Left ventricle myocardium inferior (tissue), 1 donor: ENCODE data around the gene ACADVL. TPM values are rescaled to one million over a fixed set of nuclear protein-coding genes. Genes with fewer than 3 reads are reported as not detected.

Source experiments
- DNase-seq: peaks from one replicate; pipeline ENCODE4 v3.0.0-alpha.2; 2020
- H3K27ac ChIP-seq: fragments of 200-600 bp; replicated peaks from 2 replicates; pipeline ENCODE4 v1.8.0; 2021
- H3K27me3 ChIP-seq: fragments of 200-600 bp; 2 replicates; pipeline ENCODE4 v1.8.0; 2021; ENCODE audit warnings: low read depth
- H3K36me3 ChIP-seq: fragments of 200-600 bp; 2 replicates; pipeline ENCODE4 v1.8.0; 2021
- H3K4me1 ChIP-seq: fragments of 200-600 bp; 2 replicates; pipeline ENCODE4 v1.8.0; 2021
- H3K4me3 ChIP-seq: fragments of 200-600 bp; 2 replicates; pipeline ENCODE4 v1.8.0; 2021; ENCODE audit warnings: mild to moderate bottlenecking, moderate library complexity
- H3K9me3 ChIP-seq: fragments of 200-600 bp; replicated peaks from 2 replicates; pipeline ENCODE4 v1.8.0; 2021
- CTCF ChIP-seq: fragments of 200-600 bp; IDR thresholded peaks from 2 replicates; pipeline ENCODE4 v1.8.0; 2021; ENCODE audit warnings: antibody characterized with exemption, mild to moderate bottlenecking, borderline replicate concordance
- intact Hi-C: fragments of 100-400 bp; cut with micrococcal nuclease; formaldehyde crosslinking; loops from one replicate; pipeline ENCODE4 v1.11.0; 2022
- total RNA-seq: library from RNA; stranded (reverse); fragmentation: NEBNext Ultra II Directional; extraction: Animal tissue kit (Norgen Biotek cat#: 25700); gene quantifications from one replicate; pipeline ENCODE4 v1.2.1, GENCODE V29; 2021
- donor health status: DM: no; HTN: yes; CAD: no; lungs with severe emphysema.

Gene ACADVL
- total RNA-seq, 1 donor from 2014 or later: 1,845 TPM

GRCh38 chr17:7184647-7185046, 35.1 kb upstream of the ACADVL start:
- Histone ChIP-seq H3K36me3 (no peaks in the 10 kb centered on the region), H3K9me3 (no peaks in the 10 kb centered on the region)
- TF ChIP-seq CTCF: no peak

GRCh38 chr17:7186241-7186640, 33.5 kb upstream of the ACADVL start:
- Histone ChIP-seq H3K27me3 (no peaks in the 10 kb centered on the region), H3K36me3 (peaks cover 4% of the 10 kb centered on the region), H3K27ac (no peak overlapping the region), H3K4me1 (no peaks in the 10 kb centered on the region), H3K4me3 (no peak overlapping the region), H3K9me3 (no peaks in the 10 kb centered on the region)
- TF ChIP-seq CTCF: no peak
- intact Hi-C loops: no loop called here
- DNase-seq: no peak

More at GRCh38 chr17:7184647-7185046, 35.1 kb upstream of the ACADVL start:
- Histone ChIP-seq H3K27me3 (no peaks in the 10 kb centered on the region), H3K4me3 (no peak overlapping the region), H3K4me1 (no peaks in the 10 kb centered on the region), H3K27ac (no peak overlapping the region)
- intact Hi-C loops: no loop called here
- DNase-seq: no peak

- no peak for DNase-seq
- H3K27me3 ChIP-seq: no peaks in the 10 kb centered on the region
- H3K4me3 ChIP-seq: no peak overlapping the region
- no peaks in the 10 kb centered on the region for H3K4me1 ChIP-seq
- intact Hi-C loops: no loop called here
- no peak overlapping the region for H3K27ac ChIP-seq
- H3K9me3 ChIP-seq: no peaks in the 10 kb centered on the region
- TF ChIP-seq CTCF: no peak
- H3K36me3 ChIP-seq: peaks cover 23% of the 10 kb centered on the region
Measured at GRCh38 chr17:7190276-7190917, 29.3 kb upstream of the ACADVL start.

- Histone ChIP-seq H3K4me3 (no peak overlapping the region), H3K4me1 (no peaks in the 10 kb centered on the region), H3K27ac (no peak overlapping the region), H3K9me3 (no peaks in the 10 kb centered on the region), H3K36me3 (peaks cover 29% of the 10 kb centered on the region), H3K27me3 (no peaks in the 10 kb centered on the region)
- no peak for DNase-seq
- intact Hi-C loops: no loop called here
- no peak for TF ChIP-seq CTCF
Measured at GRCh38 chr17:7191069-7191468, 28.7 kb upstream of the ACADVL start.

GRCh38 chr17:7191571-7192270, 28.0 kb upstream of the ACADVL start:
- Histone ChIP-seq H3K4me1 (no peaks in the 10 kb centered on the region), H3K9me3 (no peaks in the 10 kb centered on the region), H3K36me3 (peaks cover 36% of the 10 kb centered on the region), H3K4me3 (no peak overlapping the region), H3K27me3 (no peaks in the 10 kb centered on the region), H3K27ac (no peak overlapping the region)
- no peak for TF ChIP-seq CTCF
- intact Hi-C loops: no loop called here
- no peak for DNase-seq
